ENCODE results near the gene THSD1. TPM values are rescaled to one million over a fixed set of nuclear protein-coding genes. Genes with fewer than 3 reads are reported as not detected.

THSD1 gene
- total RNA-seq, 1 donor from 2014 or later: 1.3 TPM

- H3K9me3 Mint-ChIP-seq: no peaks in the 10 kb centered on the region
- no peak overlapping the region for H3K27ac Mint-ChIP-seq
- no peaks in the 10 kb centered on the region for H3K36me3 Mint-ChIP-seq
Observed at GRCh38 chr13:52452470-52452869, 46.5 kb upstream of the THSD1 start.

GRCh38 chr13:52451135-52451804 lies 45.3 kb upstream of the THSD1 start:
- H3K36me3 Mint-ChIP-seq: no peaks in the 10 kb centered on the region
- no peaks in the 10 kb centered on the region for H3K9me3 Mint-ChIP-seq
- no peaks in the 10 kb centered on the region for H3K27me3 Mint-ChIP-seq (ENCODE audit: low read depth)
- peak overlapping the region; percentile 61 for H3K27ac Mint-ChIP-seq
- H3K4me3 Mint-ChIP-seq: peak overlapping the region; percentile 77
- no peak for TF ChIP-seq CTCF (IDR thresholded peaks at IDR 0.05; ENCODE audit: unreplicated experiment)
- peaks cover 37% of the 10 kb centered on the region for H3K4me1 Mint-ChIP-seq
- DNase-seq (ENCODE audit: low spot score in 2 of 2, unreplicated experiment in 2 of 2): no peak

More at GRCh38 chr13:52452470-52452869, 46.5 kb upstream of the THSD1 start:
- no peak for DNase-seq (ENCODE audit: low spot score in 2 of 2, unreplicated experiment in 2 of 2)
- Mint-ChIP-seq H3K4me3 (no peak overlapping the region), H3K27me3 (ENCODE audit: low read depth) (no peaks in the 10 kb centered on the region), H3K4me1 (peaks cover 45% of the 10 kb centered on the region)
- TF ChIP-seq CTCF (IDR thresholded peaks at IDR 0.05; ENCODE audit: unreplicated experiment): no peak

- DNase-seq (ENCODE audit: low spot score in 2 of 2, unreplicated experiment in 2 of 2): no peak
- Mint-ChIP-seq H3K9me3 (no peaks in the 10 kb centered on the region), H3K36me3 (no peaks in the 10 kb centered on the region), H3K27me3 (ENCODE audit: low read depth) (no peaks in the 10 kb centered on the region), H3K27ac (peak overlapping the region; percentile 61), H3K4me3 (peak overlapping the region; percentile 77), H3K4me1 (peaks cover 36% of the 10 kb centered on the region)
- peak; percentile 74 for TF ChIP-seq CTCF (IDR thresholded peaks at IDR 0.05; ENCODE audit: unreplicated experiment)
Observed at GRCh38 chr13:52450793-52451116, 44.8 kb upstream of the THSD1 start.

GRCh38 chr13:52450012-52450792 lies 44.2 kb upstream of the THSD1 start, which contains the start of gene VPS36:
VPS36 (minus strand) TSS chr13:52450634; CDS start chr13:52450594, 40 bp downstream.
- Mint-ChIP-seq H3K9me3 (no peaks in the 10 kb centered on the region), H3K4me3 (peak within 1 kb of the TSS; percentile 98), H3K27me3 (ENCODE audit: low read depth) (no peaks in the 10 kb centered on the region), H3K36me3 (no peaks in the 10 kb centered on the region), H3K27ac (peak within 1 kb of the TSS; percentile 98), H3K4me1 (peaks cover 36% of the 10 kb centered on the region)
- peak; percentile 93 to 99 for DNase-seq (ENCODE audit: low spot score in 2 of 2, unreplicated experiment in 2 of 2)
- peak; percentile 100 for TF ChIP-seq CTCF (IDR thresholded peaks at IDR 0.05; ENCODE audit: unreplicated experiment)

- Mint-ChIP-seq H3K4me1 (peaks cover 32% of the 10 kb centered on the region), H3K4me3 (peak overlapping the region; percentile 98), H3K27ac (peak overlapping the region; percentile 98)
Observed at GRCh38 chr13:52449331-52450011, 43.5 kb upstream of the THSD1 start.

More at GRCh38 chr13:52449331-52450011, 43.5 kb upstream of the THSD1 start:
- no peak for TF ChIP-seq CTCF (IDR thresholded peaks at IDR 0.05; ENCODE audit: unreplicated experiment)
- H3K9me3 Mint-ChIP-seq: no peaks in the 10 kb centered on the region
- no peak for DNase-seq (ENCODE audit: low spot score in 2 of 2, unreplicated experiment in 2 of 2)
- no peaks in the 10 kb centered on the region for H3K36me3 Mint-ChIP-seq
- no peaks in the 10 kb centered on the region for H3K27me3 Mint-ChIP-seq (ENCODE audit: low read depth)

Measured in mesothelial cell of epicardium (in vitro differentiated cells).